Bronchial epithelial cell (primary cell): ENCODE data around the gene DCAF12L2. TPM values are rescaled to one million over a fixed set of nuclear protein-coding genes. Genes with fewer than 3 reads are reported as not detected.
"Not testable (repeated sequence)": the region's sequence is repeated elsewhere in the genome, so short reads cannot be mapped to it uniquely, and the experiment has no call there.

Experiments
- DNase-seq: peaks from one replicate; pipeline ENCODE4 v3.0.0-alpha.2; 2010; ENCODE audit warnings: low read depth
- FAIRE-seq: peaks from 2 replicates; lab custom pipeline; 2011; peaks lifted over from hg19 to GRCh38; lab: Jason Lieb, UNC
- H3K27me3 ChIP-seq: 2 replicates; pipeline ENCODE4 v1.5.1; 2011; ENCODE audit warnings: low read length; ENCODE audit not compliant: control insufficient read depth, insufficient read depth
- H3K36me3 ChIP-seq: 2 replicates; pipeline ENCODE4 v1.5.1; 2011; ENCODE audit warnings: low read length; ENCODE audit not compliant: control insufficient read depth, insufficient read depth
- H3K4me3 ChIP-seq: 2 replicates; pipeline ENCODE4 v1.5.1; 2011; ENCODE audit warnings: mild to moderate bottlenecking, low read depth, low read length, control low read depth
- total RNA-seq: library from RNA; depleted of rRNA; stranded (reverse); fragments of >200 nt; gene quantifications from 2 replicates; pipeline ENCODE4 v1.2.1, GENCODE V29; 2014
- TF ChIP-seq, protein P1 (sequence below): IDR thresholded peaks from 2 replicates; pipeline ENCODE4 v1.5.1; 2011; ENCODE audit warnings: mild to moderate bottlenecking, moderate library complexity, low read length, control low read depth, inconsistent platforms; ENCODE audit not compliant: insufficient read depth, severe bottlenecking

The DCAF12L2 gene
- total RNA-seq, result 0.26 TPM in 1 of 2 replicates, not detected in the other

DNA sequence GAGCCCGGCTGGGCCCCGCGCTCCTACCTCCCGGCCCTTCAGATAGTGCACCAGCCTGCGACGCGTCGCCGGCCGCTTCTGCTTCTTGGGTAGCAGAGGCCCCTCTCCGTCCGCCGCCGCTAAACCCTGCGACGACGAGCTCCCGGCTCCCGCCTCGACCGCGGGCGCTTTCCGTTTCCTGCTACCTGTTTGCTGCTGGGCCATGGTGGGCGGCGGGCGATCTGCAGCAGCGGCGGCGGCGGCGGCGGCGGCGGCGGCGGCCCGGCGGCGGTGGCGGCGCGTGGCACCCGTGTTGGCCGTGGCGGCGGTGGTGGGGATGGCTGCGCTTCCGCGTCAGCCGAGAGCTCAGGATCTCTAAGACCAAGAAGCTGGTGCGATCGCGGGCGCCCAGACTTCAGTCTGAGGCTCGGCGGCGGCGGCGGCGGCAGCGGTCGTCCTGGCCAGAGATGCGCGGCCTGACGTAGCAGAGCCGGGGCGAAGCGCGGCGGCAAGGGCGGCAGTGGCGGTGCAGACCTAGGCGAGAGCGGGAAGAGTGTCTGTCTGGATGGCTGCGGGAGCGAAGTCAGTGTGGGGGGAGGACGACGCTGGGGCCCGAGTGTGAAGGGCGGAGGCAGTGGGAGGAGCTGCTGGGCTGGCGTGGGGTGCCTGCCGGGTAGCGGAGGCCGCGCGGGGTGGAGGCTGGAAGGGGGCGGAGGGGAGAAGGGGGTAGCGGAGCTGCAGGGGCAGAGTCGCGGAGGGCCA is at the start of gene DCAF12L2:
DCAF12L2 (minus strand) TSS at position 569 of the 741 bp plus-strand sequence; CDS start at position 204, 365 bp downstream.
- DNase-seq (no peak), FAIRE-seq (no peak)
- Histone ChIP-seq H3K36me3 (no peaks in the 10 kb centered on the region), H3K27me3 (no peaks in the 10 kb centered on the region), H3K4me3 (no peak within 1 kb of the TSS)
- TF ChIP-seq, protein P1, sequence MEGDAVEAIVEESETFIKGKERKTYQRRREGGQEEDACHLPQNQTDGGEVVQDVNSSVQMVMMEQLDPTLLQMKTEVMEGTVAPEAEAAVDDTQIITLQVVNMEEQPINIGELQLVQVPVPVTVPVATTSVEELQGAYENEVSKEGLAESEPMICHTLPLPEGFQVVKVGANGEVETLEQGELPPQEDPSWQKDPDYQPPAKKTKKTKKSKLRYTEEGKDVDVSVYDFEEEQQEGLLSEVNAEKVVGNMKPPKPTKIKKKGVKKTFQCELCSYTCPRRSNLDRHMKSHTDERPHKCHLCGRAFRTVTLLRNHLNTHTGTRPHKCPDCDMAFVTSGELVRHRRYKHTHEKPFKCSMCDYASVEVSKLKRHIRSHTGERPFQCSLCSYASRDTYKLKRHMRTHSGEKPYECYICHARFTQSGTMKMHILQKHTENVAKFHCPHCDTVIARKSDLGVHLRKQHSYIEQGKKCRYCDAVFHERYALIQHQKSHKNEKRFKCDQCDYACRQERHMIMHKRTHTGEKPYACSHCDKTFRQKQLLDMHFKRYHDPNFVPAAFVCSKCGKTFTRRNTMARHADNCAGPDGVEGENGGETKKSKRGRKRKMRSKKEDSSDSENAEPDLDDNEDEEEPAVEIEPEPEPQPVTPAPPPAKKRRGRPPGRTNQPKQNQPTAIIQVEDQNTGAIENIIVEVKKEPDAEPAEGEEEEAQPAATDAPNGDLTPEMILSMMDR, result no peak

DNA sequence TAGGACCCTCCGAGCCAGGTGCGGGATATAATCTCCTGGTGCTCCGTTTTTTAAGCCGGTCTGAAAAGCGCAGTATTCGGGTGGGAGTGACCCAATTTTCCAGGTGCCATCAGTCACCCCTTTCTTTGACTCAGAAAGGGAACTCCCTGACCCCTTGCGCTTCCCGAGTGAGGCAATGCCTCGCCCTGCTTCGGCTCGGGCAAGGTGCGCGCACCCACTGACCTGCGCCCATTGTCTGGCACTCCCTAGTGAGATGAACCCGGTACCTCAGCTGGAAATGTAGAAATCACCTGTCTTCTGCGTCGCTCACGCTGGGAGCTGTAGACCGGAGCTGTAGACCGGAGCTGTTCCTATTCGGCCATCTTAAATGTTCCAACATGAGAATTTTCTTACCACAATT is 24.8 kb upstream of the DCAF12L2 start:
- FAIRE-seq, DNase-seq: not testable (repeated sequence)

DNA sequence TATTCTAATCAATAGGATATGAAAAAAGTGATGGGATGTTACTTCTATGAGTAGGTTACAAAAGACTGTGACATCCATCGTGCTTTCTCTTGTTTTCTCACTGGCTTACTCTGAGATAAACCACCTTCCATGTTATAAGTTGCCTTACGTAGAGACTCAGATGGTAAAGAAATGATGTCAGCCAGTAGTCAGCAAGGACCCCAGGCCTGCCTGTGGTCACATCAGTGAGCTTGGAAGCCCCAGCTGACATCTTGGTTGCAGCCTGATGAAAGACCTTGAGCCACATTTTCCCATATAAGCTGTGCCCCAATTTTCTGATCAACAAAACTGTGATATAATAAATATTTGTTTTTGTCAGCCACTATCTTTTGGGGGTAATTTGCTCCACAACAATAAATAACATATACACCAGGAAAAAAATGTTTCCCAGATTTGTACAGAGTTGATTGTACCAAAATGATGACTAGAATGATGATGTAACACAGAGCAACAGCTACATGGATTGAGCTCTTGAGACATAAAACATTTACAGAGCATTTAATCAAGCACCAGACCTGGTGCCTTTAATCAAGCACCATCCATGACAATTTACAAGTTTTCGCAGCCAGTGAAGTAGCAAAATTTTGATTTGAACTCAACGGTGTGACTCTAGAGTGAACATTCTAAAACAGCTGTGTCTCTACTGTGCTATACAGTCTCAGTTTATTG is 11.2 kb upstream of the DCAF12L2 start:
- TF ChIP-seq, protein P1, result no peak
- Histone ChIP-seq H3K4me3 (no peak overlapping the region), H3K36me3 (no peaks in the 10 kb centered on the region), H3K27me3 (no peaks in the 10 kb centered on the region)
- no peak for DNase-seq
- no peak for FAIRE-seq

More for the DNA sequence above, 24.8 kb upstream of the DCAF12L2 start:
- not testable (repeated sequence) for H3K36me3 ChIP-seq, H3K4me3 ChIP-seq, H3K27me3 ChIP-seq

DNA sequence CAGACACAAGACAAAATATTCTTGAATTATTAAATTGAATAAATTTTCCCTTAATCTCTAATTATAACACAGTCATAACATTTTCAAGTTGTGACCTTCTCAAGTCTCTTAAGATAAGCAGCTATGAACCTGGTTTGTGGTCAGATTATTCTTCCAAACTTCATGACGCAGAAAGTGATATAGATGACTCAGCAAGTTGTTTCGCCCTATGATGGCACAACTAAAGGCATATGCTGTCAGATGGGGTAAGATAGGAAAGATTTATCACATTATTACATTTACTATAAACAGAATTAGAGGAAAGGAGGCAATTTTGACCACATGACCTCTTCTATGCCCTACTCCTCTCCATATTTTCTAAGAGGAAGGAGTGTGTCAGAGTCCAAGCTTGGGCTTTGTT is 4.6 kb upstream of the DCAF12L2 start:
- no peak overlapping the region for H3K4me3 ChIP-seq
- FAIRE-seq (no peak), DNase-seq (no peak)
- TF ChIP-seq, protein P1, result no peak
- H3K27me3 ChIP-seq, result no peaks in the 10 kb centered on the region
- no peaks in the 10 kb centered on the region for H3K36me3 ChIP-seq

DNA sequence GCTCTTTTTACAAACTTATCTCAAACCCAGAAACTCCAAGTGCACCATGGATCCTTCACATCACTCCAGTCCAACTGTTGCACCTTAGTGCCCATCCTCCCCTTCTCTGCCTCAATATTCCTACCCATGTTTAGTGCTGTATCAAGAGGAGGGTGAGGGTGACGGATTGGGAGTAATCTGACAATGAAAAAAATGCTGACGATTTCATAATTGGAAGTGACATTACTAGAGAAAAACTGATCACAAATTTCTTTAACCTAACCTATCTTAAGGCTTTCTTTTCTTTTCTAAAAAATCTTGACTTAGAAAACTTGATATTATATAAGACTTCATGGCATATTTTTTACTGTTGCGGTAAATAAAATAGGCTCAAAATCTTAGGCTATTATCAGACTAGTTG is 1.5 kb upstream of the DCAF12L2 start:
- TF ChIP-seq, protein P1, result no peak
- no peaks in the 10 kb centered on the region for H3K27me3 ChIP-seq
- FAIRE-seq (no peak), DNase-seq (no peak)
- no peaks in the 10 kb centered on the region for H3K36me3 ChIP-seq
- no peak overlapping the region for H3K4me3 ChIP-seq

DNA sequence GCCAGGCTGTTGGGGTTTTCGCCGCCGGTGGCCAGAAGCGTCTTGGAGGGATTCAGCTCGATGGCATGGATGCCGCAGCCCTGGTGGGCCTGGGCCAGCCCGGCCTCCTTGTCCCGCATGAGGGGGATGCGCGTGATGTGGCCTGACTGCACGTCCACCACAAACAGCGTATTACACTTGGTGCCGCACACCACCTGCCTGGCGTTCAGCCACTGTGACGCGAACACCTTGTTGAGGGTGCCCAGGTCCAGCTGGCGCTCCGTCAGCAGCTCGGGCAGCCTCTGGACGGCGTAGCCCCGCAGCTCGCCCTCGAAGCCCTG is 728 bp downstream of the DCAF12L2 start:
- Histone ChIP-seq H3K36me3 (no peaks in the 10 kb centered on the region), H3K27me3 (no peaks in the 10 kb centered on the region), H3K4me3 (no peak overlapping the region)
- TF ChIP-seq, protein P1, result no peak
- no peak for FAIRE-seq
- DNase-seq, result no peak
